Liver (tissue), 9 donors: ENCODE data around the gene STYXL2. TPM values are rescaled to one million over a fixed set of nuclear protein-coding genes. Genes with fewer than 3 reads are reported as not detected.

Source experiments
- DNase-seq: peaks from one replicate; pipeline ENCODE4 v3.0.0-alpha.2; 2017; ENCODE audit warnings: low spot score
- H3K27ac ChIP-seq, 2 donors: one replicate each; pipeline ENCODE4 v1.7.0; 2013; ENCODE audit warnings: inconsistent platforms in 2 of 2, low read length in 2 of 2, control low read depth in 1 of 2, low read depth in 1 of 2, mild to moderate bottlenecking in 1 of 2
- H3K27me3 ChIP-seq, 4 donors: one replicate each; pipeline versions ENCODE4 v1.6.1 to v1.7.0; 2013; ENCODE audit warnings: low read length in 3 of 4, inconsistent platforms in 1 of 4, mild to moderate bottlenecking in 1 of 4, moderate library complexity in 1 of 4; ENCODE audit not compliant: control insufficient read depth in 4 of 4, insufficient read depth in 4 of 4
- H3K36me3 ChIP-seq, 4 donors: one replicate each; pipeline versions ENCODE4 v1.6.1 to v1.7.0; 2013; ENCODE audit warnings: low read length in 3 of 4, mild to moderate bottlenecking in 3 of 4, low read depth in 1 of 4, moderate library complexity in 1 of 4; ENCODE audit not compliant: control insufficient read depth in 4 of 4, insufficient read depth in 3 of 4
- H3K4me1 ChIP-seq, 4 donors: one replicate each; pipeline versions ENCODE4 v1.6.1 to v1.7.0; 2013; ENCODE audit warnings: low read length in 3 of 4, mild to moderate bottlenecking in 3 of 4, moderate library complexity in 1 of 4; ENCODE audit not compliant: control insufficient read depth in 4 of 4, insufficient read depth in 4 of 4
- H3K4me3 ChIP-seq, 3 donors: one replicate each; pipeline versions ENCODE4 v1.6.1 to v1.7.0; 2013; ENCODE audit warnings: low read length in 3 of 3, control low read depth in 1 of 3, low read depth in 1 of 3, mild to moderate bottlenecking in 1 of 3
- H3K9ac ChIP-seq, 2 donors: one replicate each; pipeline ENCODE4 v1.7.0; 2013; ENCODE audit warnings: low read length in 2 of 2, mild to moderate bottlenecking in 2 of 2, moderate library complexity in 2 of 2, control low read depth in 1 of 2, low read depth in 1 of 2
- H3K9me3 ChIP-seq, 4 donors: one replicate each; pipeline versions ENCODE4 v1.6.1 to v1.7.0; 2013; ENCODE audit warnings: low read length in 3 of 4; ENCODE audit not compliant: control insufficient read depth in 4 of 4
- EGR1 ChIP-seq, 2 donors: IDR thresholded peaks; 2 replicates each; pipeline ENCODE4 v1.6.1; 2016 to 2018; ENCODE audit warnings: antibody characterized with exemption in 2 of 2, low read depth in 2 of 2
- FOXA1 ChIP-seq: IDR thresholded peaks from 2 replicates; pipeline ENCODE4 v1.6.1; 2016; ENCODE audit warnings: antibody characterized with exemption
- FOXA2 ChIP-seq: IDR thresholded peaks from 2 replicates; pipeline ENCODE4 v1.6.1; 2016; ENCODE audit warnings: antibody characterized with exemption
- GABPA ChIP-seq, 2 donors: IDR thresholded peaks in 1 of 2; conservative IDR thresholded peaks in 1 of 2; 2 replicates each; pipeline ENCODE4 v1.6.1; 2016; ENCODE audit warnings: antibody characterized with exemption in 2 of 2, mild to moderate bottlenecking in 1 of 2, moderate library complexity in 1 of 2
- HNF4A ChIP-seq, 2 donors: conservative IDR thresholded peaks; 2 replicates each; pipeline ENCODE4 v1.6.1; 2016; ENCODE audit warnings: antibody characterized with exemption in 2 of 2, mild to moderate bottlenecking in 2 of 2
- HNF4G ChIP-seq: IDR thresholded peaks from 2 replicates; pipeline ENCODE4 v1.6.1; 2016; ENCODE audit warnings: antibody characterized with exemption
- JUND ChIP-seq, 2 donors: IDR thresholded peaks; 2 replicates each; pipeline ENCODE4 v1.6.1; 2016; ENCODE audit warnings: antibody characterized with exemption in 2 of 2
- NR2F2 ChIP-seq: IDR thresholded peaks from 2 replicates; pipeline ENCODE4 v1.6.1; 2016; ENCODE audit warnings: antibody characterized with exemption
- RAD21 ChIP-seq, 2 donors: IDR thresholded peaks; 2 replicates each; pipeline ENCODE4 v1.6.1; 2016; ENCODE audit warnings: antibody characterized with exemption in 2 of 2, mild to moderate bottlenecking in 2 of 2
- RXRA ChIP-seq, 2 donors: IDR thresholded peaks; 2 replicates each; pipeline ENCODE4 v1.6.1; 2017 to 2018; ENCODE audit warnings: antibody characterized with exemption in 2 of 2, mild to moderate bottlenecking in 1 of 2
- SP1 ChIP-seq: IDR thresholded peaks from 2 replicates; pipeline ENCODE4 v1.6.1; 2018; ENCODE audit warnings: antibody characterized with exemption, mild to moderate bottlenecking
- TAF1 ChIP-seq: conservative IDR thresholded peaks from 2 replicates; pipeline ENCODE4 v1.6.1; 2016; ENCODE audit warnings: antibody characterized with exemption, mild to moderate bottlenecking
- YY1 ChIP-seq: IDR thresholded peaks from 2 replicates; pipeline ENCODE4 v1.6.1; 2016; ENCODE audit warnings: antibody characterized with exemption, mild to moderate bottlenecking
- ZBTB33 ChIP-seq: IDR thresholded peaks from 2 replicates; pipeline ENCODE4 v1.6.1; 2016; ENCODE audit warnings: antibody characterized with exemption
- WGBS: extraction: QIAGEN DNeasy Blood & Tissue Kit; methylation state at CpG from one replicate; pipeline ENCODE4 v1.1.7; 2013; 5-methylcytosine and 5-hydroxymethylcytosine counted together
- polyA plus RNA-seq, 2 donors: library from polyadenylated mRNA; stranded (reverse) in 1 of 2; unstranded in 1 of 2; fragments of 200-250 nt in 1 of 2; fragments of >200 nt in 1 of 2; fragmentation: Nextera tagmentation in 1 of 2; extraction: Ambion mirVana in 1 of 2; gene quantifications; one replicate each; pipeline versions ENCODE4 v1.2.1 to v1.2.3, GENCODE V29; 2013 to 2015
- total RNA-seq, 2 donors: library from RNA; depleted of rRNA; stranded (reverse); fragments of >200 nt; gene quantifications; one replicate each; pipeline ENCODE4 v1.2.3, GENCODE V29; 2014
- TF ChIP-seq, protein P1 (sequence below): fragments of 150-350 bp; IDR thresholded peaks from 2 replicates; pipeline ENCODE4 v1.5.1; 2017; ENCODE audit warnings: improper control_type of control experiment, low read depth, low read length; ENCODE audit not compliant: missing input control
- TF ChIP-seq, protein P2 (sequence below): IDR thresholded peaks from 2 replicates; pipeline ENCODE4 v1.6.1; 2016; ENCODE audit warnings: antibody characterized with exemption, mild to moderate bottlenecking
- TF ChIP-seq, protein P3 (sequence below): IDR thresholded peaks from 2 replicates; pipeline ENCODE4 v1.6.1; 2016; ENCODE audit warnings: antibody characterized with exemption
- TF ChIP-seq, protein P4 (sequence below): IDR thresholded peaks from 2 replicates; pipeline ENCODE4 v1.6.1; 2016; ENCODE audit warnings: antibody characterized with exemption
- donor health status: healthy.
- donor health status: healthy.
- donor health status: healthy.
- donor health status: healthy.
- donor health status: healthy.

Gene STYXL2
- total and polyA plus RNA-seq, 4 donors: 0.28 TPM; not detected in 3

DNA sequence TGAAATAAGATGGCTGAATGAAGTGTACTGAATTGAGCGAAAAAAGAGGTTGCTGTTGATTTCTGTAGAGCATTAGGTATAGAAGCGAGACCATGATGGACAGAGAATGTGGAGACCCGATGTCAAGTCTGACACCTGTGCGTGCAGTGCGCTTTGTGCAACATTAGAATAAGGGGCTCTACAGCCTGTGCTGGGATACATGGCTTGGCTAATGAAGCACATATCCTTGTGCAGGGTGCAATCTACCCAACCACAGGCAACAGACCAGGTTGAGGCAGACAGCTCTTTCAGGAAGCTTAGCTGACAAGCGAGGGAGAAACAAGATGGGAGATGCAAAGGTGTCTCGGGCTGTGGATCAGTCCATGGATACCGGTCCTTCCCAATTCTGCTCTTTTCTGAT lies 22.6 kb upstream of the STYXL2 start:
- peaks cover 0 to 2% (median 0%) of the 10 kb centered on the region in 4 donors for H3K4me1 ChIP-seq
- no peak overlapping the region for H3K4me3 ChIP-seq
- H3K9ac ChIP-seq: no peak overlapping the region
- H3K36me3 ChIP-seq: no peaks in the 10 kb centered on the region
- DNase-seq: no peak
- 96% methylated on average over 8 of the region's 8 CpGs for WGBS
- TF ChIP-seq, protein P1, sequence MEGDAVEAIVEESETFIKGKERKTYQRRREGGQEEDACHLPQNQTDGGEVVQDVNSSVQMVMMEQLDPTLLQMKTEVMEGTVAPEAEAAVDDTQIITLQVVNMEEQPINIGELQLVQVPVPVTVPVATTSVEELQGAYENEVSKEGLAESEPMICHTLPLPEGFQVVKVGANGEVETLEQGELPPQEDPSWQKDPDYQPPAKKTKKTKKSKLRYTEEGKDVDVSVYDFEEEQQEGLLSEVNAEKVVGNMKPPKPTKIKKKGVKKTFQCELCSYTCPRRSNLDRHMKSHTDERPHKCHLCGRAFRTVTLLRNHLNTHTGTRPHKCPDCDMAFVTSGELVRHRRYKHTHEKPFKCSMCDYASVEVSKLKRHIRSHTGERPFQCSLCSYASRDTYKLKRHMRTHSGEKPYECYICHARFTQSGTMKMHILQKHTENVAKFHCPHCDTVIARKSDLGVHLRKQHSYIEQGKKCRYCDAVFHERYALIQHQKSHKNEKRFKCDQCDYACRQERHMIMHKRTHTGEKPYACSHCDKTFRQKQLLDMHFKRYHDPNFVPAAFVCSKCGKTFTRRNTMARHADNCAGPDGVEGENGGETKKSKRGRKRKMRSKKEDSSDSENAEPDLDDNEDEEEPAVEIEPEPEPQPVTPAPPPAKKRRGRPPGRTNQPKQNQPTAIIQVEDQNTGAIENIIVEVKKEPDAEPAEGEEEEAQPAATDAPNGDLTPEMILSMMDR: no peak
- TF ChIP-seq GABPA (IDR thresholded peaks at IDR 0.05 in 1 of 2, conservative IDR thresholded peaks at IDR 0.05 in 1 of 2): no peak
- no peak for TF ChIP-seq RXRA (IDR thresholded peaks at IDR 0.05)
- no peak for TF ChIP-seq YY1
- no peak for TF ChIP-seq ZBTB33
- no peak for TF ChIP-seq FOXA1
- TF ChIP-seq, protein P2, sequence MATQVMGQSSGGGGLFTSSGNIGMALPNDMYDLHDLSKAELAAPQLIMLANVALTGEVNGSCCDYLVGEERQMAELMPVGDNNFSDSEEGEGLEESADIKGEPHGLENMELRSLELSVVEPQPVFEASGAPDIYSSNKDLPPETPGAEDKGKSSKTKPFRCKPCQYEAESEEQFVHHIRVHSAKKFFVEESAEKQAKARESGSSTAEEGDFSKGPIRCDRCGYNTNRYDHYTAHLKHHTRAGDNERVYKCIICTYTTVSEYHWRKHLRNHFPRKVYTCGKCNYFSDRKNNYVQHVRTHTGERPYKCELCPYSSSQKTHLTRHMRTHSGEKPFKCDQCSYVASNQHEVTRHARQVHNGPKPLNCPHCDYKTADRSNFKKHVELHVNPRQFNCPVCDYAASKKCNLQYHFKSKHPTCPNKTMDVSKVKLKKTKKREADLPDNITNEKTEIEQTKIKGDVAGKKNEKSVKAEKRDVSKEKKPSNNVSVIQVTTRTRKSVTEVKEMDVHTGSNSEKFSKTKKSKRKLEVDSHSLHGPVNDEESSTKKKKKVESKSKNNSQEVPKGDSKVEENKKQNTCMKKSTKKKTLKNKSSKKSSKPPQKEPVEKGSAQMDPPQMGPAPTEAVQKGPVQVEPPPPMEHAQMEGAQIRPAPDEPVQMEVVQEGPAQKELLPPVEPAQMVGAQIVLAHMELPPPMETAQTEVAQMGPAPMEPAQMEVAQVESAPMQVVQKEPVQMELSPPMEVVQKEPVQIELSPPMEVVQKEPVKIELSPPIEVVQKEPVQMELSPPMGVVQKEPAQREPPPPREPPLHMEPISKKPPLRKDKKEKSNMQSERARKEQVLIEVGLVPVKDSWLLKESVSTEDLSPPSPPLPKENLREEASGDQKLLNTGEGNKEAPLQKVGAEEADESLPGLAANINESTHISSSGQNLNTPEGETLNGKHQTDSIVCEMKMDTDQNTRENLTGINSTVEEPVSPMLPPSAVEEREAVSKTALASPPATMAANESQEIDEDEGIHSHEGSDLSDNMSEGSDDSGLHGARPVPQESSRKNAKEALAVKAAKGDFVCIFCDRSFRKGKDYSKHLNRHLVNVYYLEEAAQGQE: no peak
- TF ChIP-seq, protein P3, sequence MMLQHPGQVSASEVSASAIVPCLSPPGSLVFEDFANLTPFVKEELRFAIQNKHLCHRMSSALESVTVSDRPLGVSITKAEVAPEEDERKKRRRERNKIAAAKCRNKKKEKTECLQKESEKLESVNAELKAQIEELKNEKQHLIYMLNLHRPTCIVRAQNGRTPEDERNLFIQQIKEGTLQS: no peak
- no peak for TF ChIP-seq HNF4A (conservative IDR thresholded peaks at IDR 0.05)
- TF ChIP-seq RAD21 (IDR thresholded peaks at IDR 0.05): no peak
- no peak for TF ChIP-seq FOXA2
- no peak for TF ChIP-seq EGR1 (IDR thresholded peaks at IDR 0.05; ENCODE audit: low read depth in 2 of 2)
- no peak for TF ChIP-seq NR2F2
- TF ChIP-seq SP1: no peak
- no peak for TF ChIP-seq HNF4G
- no peak for TF ChIP-seq TAF1
- TF ChIP-seq JUND (IDR thresholded peaks at IDR 0.05): no peak
- TF ChIP-seq, protein P4, sequence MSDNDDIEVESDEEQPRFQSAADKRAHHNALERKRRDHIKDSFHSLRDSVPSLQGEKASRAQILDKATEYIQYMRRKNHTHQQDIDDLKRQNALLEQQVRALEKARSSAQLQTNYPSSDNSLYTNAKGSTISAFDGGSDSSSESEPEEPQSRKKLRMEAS: no peak
- H3K27me3 ChIP-seq: no peaks in the 10 kb centered on the region
- H3K9me3 ChIP-seq: no peaks in the 10 kb centered on the region
- no peak overlapping the region for H3K27ac ChIP-seq
